Glutamatergic neuron (in vitro differentiated cells): ENCODE results near the gene IMPA2. TPM values are rescaled to one million over a fixed set of nuclear protein-coding genes. Genes with fewer than 3 reads are reported as not detected.

Experiments
- DNase-seq: peaks from one replicate; pipeline ENCODE4 v3.0.0; 2022
- H3K27ac Mint-ChIP-seq: one replicate; pipeline ENCODE4 v1.8.0; 2020; ENCODE audit warnings: mild to moderate bottlenecking, mixed read lengths, inconsistent platforms; ENCODE audit not compliant: unreplicated experiment
- H3K27me3 Mint-ChIP-seq: one replicate; pipeline ENCODE4 v1.8.0; 2020; ENCODE audit warnings: mild to moderate bottlenecking, moderate library complexity, mixed read lengths, inconsistent platforms; ENCODE audit not compliant: unreplicated experiment
- H3K36me3 Mint-ChIP-seq: one replicate; pipeline ENCODE4 v1.8.0; 2020; ENCODE audit warnings: mild to moderate bottlenecking, mixed read lengths, inconsistent platforms; ENCODE audit not compliant: unreplicated experiment
- H3K4me1 Mint-ChIP-seq: one replicate; pipeline ENCODE4 v1.8.0; 2020; ENCODE audit warnings: mild to moderate bottlenecking, low read depth, mixed read lengths, inconsistent platforms; ENCODE audit not compliant: unreplicated experiment
- H3K4me3 Mint-ChIP-seq: one replicate; pipeline ENCODE4 v1.8.0; 2020; ENCODE audit warnings: mild to moderate bottlenecking, mixed read lengths, inconsistent platforms; ENCODE audit not compliant: unreplicated experiment
- H3K9me3 Mint-ChIP-seq: one replicate; pipeline ENCODE4 v1.8.0; 2020; ENCODE audit warnings: mild to moderate bottlenecking, moderate library complexity, mixed read lengths, inconsistent platforms; ENCODE audit not compliant: unreplicated experiment
- total RNA-seq: library from RNA; stranded (reverse); fragmentation: NEBNext Ultra II Directional; extraction: Animal tissue kit (Norgen Biotek cat#: 25700); gene quantifications from one replicate; pipeline ENCODE4 v1.2.1, GENCODE V29; 2021; ENCODE audit not compliant: unreplicated experiment
- TF ChIP-seq, protein P1 (sequence below): fragments of 200-600 bp; sonication (generic); IDR thresholded peaks from one replicate; pipeline ENCODE4 v1.5.0; 2021; ENCODE audit not compliant: partially characterized antibody, unreplicated experiment

IMPA2 gene
- total RNA-seq, 1 donor from 2014 or later = 103 TPM

DNA sequence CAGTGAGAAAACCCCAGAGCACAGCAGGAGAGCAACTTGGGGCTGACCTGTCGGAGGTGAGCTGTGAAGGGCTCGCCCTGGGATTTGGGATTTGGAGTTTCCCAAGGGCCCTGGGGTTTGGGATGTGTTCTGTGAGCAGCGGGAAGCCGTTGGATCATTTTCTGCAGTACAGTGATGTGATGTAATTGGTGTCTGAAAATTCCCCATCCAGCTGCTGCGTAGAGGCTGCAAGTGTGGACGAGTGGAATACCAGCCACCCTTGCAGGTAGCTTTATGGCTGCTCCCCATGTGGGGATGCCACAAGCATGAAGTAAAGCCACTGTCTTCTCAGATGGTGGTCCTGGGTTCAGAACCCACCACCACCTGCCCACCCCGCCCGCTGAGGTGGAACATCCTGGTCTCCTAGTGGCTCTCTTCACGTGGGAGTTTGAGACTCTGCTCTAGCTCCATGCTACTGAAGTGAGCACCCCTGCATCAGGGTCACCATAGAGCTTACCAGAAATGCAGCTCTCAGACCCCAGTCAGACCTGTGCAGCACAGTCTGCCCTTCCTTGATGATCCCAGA, 15.0 kb downstream of the IMPA2 start:
- Mint-ChIP-seq H3K9me3 (peaks cover 8% of the 10 kb centered on the region), H3K4me3 (peak overlapping the region; percentile 5), H3K36me3 (no peaks in the 10 kb centered on the region), H3K4me1 (peaks cover 35% of the 10 kb centered on the region), H3K27ac (no peak overlapping the region), H3K27me3 (peaks cover 2% of the 10 kb centered on the region)
- TF ChIP-seq, protein P1, sequence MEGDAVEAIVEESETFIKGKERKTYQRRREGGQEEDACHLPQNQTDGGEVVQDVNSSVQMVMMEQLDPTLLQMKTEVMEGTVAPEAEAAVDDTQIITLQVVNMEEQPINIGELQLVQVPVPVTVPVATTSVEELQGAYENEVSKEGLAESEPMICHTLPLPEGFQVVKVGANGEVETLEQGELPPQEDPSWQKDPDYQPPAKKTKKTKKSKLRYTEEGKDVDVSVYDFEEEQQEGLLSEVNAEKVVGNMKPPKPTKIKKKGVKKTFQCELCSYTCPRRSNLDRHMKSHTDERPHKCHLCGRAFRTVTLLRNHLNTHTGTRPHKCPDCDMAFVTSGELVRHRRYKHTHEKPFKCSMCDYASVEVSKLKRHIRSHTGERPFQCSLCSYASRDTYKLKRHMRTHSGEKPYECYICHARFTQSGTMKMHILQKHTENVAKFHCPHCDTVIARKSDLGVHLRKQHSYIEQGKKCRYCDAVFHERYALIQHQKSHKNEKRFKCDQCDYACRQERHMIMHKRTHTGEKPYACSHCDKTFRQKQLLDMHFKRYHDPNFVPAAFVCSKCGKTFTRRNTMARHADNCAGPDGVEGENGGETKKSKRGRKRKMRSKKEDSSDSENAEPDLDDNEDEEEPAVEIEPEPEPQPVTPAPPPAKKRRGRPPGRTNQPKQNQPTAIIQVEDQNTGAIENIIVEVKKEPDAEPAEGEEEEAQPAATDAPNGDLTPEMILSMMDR = no peak
- no peak for DNase-seq

DNA sequence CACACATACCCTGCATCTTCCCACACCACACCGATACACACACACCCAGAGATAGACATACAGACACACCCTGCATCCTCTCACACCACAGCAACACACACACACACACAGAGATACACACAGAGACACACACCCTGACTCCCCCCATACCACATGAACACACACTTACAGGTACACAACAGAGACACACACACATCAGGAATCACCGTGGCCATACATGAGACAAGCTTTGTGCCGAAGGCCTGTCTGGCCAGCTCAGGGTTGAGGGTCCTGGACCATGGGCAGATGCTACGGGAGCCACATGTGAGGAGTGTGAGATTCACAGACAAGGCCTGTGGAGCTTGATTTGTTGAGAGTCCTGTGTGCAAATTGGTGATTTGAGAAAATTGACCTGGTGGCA, 15.6 kb downstream of the IMPA2 start:
- Mint-ChIP-seq H3K36me3 (no peaks in the 10 kb centered on the region), H3K27ac (no peak overlapping the region), H3K4me1 (peaks cover 33% of the 10 kb centered on the region), H3K27me3 (peaks cover 2% of the 10 kb centered on the region), H3K4me3 (no peak overlapping the region), H3K9me3 (peaks cover 7% of the 10 kb centered on the region)
- TF ChIP-seq, protein P1 = no peak
- DNase-seq = no peak

DNA sequence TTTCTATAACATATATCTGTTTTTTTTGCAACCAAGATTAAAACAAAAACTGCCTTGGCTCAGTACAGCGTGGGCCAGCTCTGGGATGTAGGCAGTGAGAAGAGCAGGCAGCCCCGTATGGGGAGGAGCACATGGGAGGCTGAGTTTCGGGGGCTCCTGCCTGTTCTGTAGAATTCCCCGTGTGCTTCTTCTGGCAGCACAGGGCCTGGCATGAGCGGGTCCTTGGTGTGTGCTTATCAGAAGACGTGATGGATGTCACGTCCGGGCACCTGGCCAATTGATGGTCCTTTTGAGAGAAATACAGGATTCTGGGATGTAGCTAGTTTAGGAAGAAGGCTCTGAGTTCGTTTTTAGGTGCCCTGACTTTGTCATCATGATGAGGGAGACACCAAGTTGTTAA, 16.2 kb downstream of the IMPA2 start:
- Mint-ChIP-seq H3K4me3 (no peak overlapping the region), H3K27ac (no peak overlapping the region), H3K27me3 (peaks cover 2% of the 10 kb centered on the region), H3K36me3 (no peaks in the 10 kb centered on the region), H3K4me1 (peaks cover 33% of the 10 kb centered on the region), H3K9me3 (peaks cover 5% of the 10 kb centered on the region)
- TF ChIP-seq, protein P1 = no peak
- no peak for DNase-seq

DNA sequence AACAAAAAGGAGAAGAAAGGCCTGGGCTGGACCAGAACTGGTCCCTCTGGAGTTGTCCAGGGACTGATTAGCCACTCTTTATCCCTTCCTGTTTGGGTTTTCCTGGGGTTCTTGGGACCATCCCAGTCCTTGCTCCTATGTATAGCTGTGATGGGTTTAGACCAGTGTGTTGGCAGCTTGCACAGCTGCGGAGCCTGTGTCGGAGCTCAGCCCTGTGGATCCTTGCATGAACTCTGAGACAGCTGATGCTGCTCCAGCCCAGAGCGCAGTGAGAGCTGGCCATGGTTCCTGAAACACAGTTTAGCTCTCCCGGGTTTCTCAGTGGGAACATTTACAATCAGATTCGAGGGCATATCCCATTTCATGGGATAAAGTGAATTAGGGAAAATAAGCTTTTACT, 16.9 kb downstream of the IMPA2 start:
- H3K4me1 Mint-ChIP-seq = peaks cover 32% of the 10 kb centered on the region
- peaks cover 2% of the 10 kb centered on the region for H3K27me3 Mint-ChIP-seq
- no peak overlapping the region for H3K4me3 Mint-ChIP-seq
- H3K9me3 Mint-ChIP-seq = peaks cover 5% of the 10 kb centered on the region
- no peak overlapping the region for H3K27ac Mint-ChIP-seq
- H3K36me3 Mint-ChIP-seq = no peaks in the 10 kb centered on the region
- TF ChIP-seq, protein P1 = no peak
- DNase-seq = no peak

DNA sequence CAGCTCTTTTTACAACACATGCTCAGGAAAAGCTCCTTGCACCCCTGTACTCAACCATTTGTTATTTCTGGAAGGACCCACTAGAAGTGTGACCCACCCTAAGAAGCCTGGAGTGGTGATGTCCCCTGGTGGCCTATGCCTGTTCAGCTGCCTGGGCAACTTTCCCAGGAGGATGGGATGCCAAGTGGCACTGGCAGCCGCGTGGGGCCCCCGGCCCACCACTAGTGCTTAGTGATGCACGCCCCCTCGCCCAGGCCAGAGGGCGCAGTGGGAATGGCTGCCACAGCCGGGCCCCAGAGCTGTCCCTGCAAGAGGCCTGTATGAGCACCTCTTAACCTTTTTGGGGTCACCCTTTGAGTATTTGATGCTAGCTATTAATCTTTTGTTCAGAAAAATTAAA, 18.1 kb downstream of the IMPA2 start:
- peaks cover 5% of the 10 kb centered on the region for H3K9me3 Mint-ChIP-seq
- no peak overlapping the region for H3K4me3 Mint-ChIP-seq
- TF ChIP-seq, protein P1 = no peak
- peaks cover 25% of the 10 kb centered on the region for H3K4me1 Mint-ChIP-seq
- DNase-seq = no peak
- no peak overlapping the region for H3K27ac Mint-ChIP-seq
- H3K36me3 Mint-ChIP-seq = no peaks in the 10 kb centered on the region
- peaks cover 2% of the 10 kb centered on the region for H3K27me3 Mint-ChIP-seq
